GM18858 (cell line): Measurements from ENCODE around the gene UTP4.

ENCODE experiments used
- ATAC-seq: cut with Tn5 transposase; IDR thresholded peaks from one replicate; pipeline ENCODE4 v1.9.1; 2021; ENCODE audit not compliant: unreplicated experiment

The UTP4 gene

GRCh38 chr16:69169607-69170352, 37.3 kb downstream of the UTP4 start:
- ATAC-seq = no peak

DNA sequence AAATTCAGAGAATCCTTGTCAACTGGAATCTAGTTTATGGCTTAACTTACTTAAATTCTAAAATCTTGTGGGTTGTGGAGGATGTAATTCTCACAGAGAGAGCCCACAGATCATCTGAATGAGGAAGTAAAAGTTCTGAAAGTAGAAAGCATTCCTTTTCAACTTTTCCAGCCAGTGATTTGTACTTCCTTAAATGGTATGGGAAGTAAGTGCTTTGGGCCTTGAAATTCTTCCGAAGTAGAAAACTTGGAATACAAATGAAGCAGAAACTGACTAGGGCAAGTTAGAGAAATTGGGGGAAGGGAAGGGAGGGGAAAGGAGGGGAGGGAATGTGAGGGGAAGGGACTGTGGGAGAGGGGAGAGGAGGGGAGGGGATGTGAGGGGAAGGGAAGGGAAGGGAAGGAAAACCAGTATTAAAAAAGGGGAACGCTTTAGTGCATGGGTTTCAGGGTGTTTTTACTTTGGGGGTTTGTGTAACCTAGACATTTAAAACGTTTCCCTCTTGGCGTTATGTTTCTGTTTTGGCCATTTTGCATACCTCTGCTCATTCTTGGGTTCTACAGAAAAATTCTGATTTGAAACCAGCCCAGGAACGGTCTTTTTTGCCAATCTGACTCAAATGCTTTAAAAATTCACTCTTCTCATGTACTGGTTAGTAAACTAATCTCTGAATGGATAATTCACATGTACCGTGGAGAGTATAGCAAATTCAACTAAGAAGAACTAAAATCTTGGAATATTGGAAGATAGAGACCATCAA, 39.1 kb downstream of the UTP4 start:
- ATAC-seq = no peak

- no peak for ATAC-seq
These were observed 43.8 kb downstream of the UTP4 start for GRCh38 chr16:69176033-69176800.

DNA sequence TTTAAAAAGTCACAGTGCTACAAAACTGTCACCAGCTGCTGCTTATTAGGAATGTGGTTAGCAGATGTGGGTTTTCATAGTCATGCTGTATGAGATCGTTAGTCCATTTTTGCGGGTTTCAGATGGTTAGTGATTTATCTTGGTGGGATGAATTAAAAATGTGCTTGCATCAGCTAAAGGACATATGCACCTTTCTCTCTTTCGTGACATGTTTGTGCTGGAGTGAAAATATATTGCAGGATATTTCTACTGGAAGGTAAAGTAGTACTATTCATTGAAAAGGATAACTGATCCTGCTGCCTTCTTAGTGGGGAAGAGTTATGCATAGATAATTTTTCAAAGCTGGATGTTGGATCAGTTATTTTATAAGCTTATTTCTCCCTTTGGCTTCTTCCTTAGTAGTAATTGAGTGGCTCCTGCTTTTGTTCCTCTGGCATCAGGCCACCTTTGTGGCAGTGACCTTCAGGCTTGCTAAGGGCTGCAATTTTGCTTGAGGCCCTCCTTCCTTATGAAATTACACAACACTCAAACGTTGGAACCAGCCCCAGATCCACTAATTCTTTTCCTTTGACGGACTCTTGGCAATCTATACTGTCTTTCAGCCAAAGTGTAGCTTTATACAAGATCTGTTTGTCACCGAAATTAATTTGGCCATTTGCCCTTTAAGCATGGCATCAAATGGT, 47.0 kb downstream of the UTP4 start:
- ATAC-seq = no peak

- ATAC-seq = no peak
These were observed 47.5 kb downstream of the UTP4 start for GRCh38 chr16:69180011-69180338.

DNA sequence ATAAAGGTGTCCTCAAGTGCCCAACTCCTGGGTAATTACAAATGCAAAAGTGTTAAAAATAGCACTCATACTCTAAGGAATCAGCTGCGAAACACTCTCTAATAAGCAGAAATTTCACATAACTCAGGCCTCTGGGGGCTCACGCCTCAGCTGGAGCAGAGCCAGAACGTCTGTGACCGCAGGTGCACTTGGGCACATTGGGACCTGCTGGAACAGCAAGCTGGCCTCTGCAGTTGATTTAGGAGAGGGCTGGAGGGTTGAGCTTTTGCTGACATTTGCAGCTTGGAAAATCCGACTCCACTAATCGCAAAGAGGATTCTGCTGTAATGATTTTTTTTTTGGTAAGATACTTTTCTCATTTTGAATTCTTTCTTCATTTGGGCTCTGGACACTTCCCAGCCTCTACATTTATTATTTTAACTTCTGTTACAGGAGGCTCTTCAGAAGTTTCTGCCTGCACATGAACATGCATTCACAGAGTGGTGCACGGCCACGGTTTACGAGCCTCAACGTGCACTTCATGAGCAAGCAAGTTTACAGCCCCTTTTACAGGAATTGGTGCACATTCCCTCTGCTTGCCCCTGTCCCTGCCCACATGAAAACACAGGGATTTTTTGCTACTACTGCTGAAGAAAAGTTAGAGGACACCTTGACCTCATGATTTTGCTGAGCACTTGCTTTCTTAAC, 50.4 kb downstream of the UTP4 start:
- no peak for ATAC-seq

DNA sequence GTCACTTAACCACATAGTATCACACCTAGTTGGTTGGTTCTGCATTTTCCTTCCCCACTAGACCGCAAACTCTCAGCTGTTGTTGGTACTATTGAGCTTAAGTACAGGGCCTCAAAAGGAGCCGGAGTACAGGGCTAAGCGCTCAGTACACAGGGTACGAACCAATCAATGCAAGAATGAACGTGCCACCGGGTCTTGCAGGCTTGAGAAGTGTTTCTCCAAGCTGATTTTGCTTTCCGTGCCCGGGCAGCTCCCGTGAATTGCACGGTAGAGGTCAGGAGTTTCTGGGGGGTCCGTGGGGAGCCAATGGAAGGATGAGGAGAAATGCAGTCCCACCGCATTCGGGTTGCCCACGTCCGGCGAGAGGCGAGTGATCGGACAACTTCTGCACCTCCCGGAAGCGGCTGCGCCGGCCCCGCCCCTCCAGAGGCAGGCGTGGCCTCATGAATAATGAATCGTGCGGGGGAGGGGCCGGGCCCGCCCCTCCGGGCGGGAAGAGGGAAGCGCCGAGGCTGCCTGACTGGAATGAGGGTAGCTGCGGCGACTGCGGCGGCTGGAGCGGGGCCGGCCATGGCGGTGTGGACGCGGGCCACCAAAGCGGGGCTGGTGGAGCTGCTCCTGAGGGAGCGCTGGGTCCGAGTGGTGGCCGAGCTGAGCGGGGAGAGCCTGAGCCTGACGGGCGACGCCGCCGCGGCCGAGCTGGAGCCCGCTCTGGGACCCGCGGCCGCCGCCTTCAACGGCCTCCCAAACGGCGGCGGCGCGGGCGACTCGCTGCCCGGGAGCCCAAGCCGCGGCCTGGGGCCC, 54.4 kb downstream of the UTP4 start, which contains the start of gene SNTB2:
SNTB2 (plus strand) TSS at position 523 of the 804 bp plus-strand sequence; CDS start at position 526, 3 bp downstream.
- ATAC-seq = peak; percentile 76

DNA sequence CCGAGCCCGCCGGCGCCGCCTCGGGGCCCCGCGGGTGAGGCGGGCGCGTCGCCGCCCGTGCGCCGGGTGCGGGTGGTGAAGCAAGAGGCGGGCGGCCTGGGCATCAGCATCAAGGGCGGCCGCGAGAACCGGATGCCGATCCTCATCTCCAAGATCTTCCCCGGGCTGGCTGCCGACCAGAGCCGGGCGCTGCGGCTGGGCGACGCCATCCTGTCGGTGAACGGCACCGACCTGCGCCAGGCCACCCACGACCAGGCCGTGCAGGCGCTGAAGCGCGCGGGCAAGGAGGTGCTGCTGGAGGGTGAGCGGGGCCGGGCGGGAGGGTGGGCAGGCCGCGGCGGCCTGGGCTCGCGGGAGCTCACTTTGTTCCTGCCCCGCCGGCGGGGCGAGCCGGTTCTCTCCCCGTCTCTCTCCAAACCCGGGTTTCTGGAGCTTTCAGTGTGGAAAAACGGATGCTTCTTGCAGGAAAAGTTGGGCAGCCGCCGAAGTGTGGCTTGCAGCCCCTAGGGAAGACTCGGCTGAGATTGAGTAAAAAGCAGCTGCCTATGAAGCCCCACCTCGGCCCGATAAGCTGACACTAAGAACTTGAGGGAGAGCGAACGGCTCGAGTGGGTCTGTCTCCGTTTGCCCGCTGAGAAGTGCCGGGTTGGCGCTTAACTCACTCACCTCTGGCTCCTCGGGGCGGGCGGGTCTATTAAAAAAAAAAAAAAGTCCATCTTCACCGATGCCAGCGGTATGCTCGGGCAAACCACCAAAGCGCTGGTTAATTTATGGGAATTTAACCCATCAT, 55.2 kb downstream of the UTP4 start:
- no peak for ATAC-seq

DNA sequence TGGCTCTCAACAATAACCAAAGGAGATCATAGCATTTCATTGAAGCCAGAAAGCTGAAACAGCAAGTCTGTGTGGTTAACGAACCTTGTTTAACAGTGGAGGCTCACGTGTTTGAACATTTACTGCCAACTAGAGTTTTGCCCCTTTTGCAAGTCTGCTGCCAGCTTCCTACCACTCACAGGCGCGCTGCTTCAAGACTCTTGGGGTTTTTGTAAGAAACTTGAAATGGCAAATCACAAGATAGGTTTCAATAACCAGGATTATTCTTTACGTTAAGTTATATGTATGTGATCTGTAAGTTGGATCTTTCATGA, 55.7 kb downstream of the UTP4 start:
- ATAC-seq = no peak

GRCh38 chr16:69188716-69189115, 56.3 kb downstream of the UTP4 start:
- ATAC-seq = no peak

DNA sequence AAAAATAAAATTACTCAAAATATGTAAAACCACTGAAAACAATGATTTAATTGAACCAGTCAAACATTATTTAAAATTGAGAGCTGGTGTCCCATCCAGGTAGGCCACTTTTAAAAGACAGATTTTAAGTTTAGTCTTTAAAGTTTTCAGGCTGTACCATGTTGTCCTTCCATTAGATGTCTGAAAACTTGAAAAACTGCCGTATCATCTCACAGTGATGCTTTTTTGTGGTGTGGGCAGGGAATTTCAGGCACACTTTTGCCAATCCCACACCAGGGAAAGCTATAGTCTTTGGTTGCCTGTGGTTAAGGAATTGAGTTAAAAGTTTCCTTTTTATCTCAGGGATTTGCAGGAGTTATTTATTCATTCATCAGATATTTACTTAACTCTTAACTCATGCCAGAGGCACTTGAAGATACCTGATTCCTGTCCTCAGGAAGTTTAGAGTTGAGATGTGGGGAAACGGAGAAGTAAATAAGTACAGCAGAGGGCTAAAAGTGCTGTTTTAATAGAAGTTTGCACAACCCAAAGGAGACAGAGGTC, 57.7 kb downstream of the UTP4 start:
- ATAC-seq = no peak

- ATAC-seq = no peak
These were observed 58.1 kb downstream of the UTP4 start for GRCh38 chr16:69190598-69190997.

- ATAC-seq = no peak
These were observed 58.7 kb downstream of the UTP4 start for GRCh38 chr16:69191136-69191535.

GRCh38 chr16:69193855-69194254, 61.4 kb downstream of the UTP4 start:
- no peak for ATAC-seq

DNA sequence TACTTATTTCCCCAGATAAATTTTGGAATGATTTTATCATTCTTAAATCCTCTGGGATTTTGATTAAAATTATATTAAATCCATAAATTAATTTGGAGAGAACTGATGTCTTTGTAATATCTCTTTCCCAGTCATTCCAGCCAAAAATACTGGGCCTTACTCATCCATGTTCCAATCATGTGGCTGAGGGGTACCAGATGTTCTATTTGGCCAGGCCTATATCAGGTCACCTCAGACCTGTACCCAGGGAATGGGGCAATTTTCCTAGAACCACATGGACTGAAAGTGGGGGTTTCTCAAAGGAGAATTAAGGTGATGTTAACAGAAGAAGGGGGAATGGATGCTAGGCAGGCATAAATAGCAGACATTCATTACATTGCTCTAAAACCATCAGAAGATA, 62.0 kb downstream of the UTP4 start:
- ATAC-seq = no peak

DNA sequence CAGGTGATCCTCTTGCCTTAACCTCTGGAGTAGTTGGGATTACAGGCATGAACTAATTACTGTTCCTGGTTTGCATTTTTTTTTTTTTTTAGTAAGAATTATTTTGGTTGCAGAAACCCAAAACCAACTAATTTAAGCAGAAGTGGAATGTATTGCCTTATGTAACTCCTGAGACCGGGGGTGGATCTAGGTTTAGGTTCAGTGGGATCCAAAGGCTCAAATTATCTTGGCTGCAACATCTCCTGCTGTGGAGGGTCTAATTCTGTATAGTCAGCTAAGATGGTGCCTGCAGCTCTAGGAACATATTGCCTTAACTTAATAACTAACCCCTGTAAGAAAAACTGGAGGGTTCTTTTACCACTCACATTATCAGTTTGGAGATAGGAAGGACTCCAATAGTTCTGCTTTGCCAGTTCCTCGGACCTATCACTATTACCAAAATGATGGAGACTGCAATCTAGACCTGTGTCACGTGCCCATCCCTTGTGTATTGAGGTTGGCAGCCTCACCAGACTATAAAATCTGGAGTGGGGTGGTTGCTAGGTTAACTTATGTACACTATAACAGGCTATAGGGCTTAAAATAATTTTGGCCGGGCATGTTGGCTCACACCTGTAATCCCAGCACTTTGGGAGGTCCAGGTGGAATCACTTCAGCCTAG, 63.0 kb downstream of the UTP4 start:
- no peak for ATAC-seq

DNA sequence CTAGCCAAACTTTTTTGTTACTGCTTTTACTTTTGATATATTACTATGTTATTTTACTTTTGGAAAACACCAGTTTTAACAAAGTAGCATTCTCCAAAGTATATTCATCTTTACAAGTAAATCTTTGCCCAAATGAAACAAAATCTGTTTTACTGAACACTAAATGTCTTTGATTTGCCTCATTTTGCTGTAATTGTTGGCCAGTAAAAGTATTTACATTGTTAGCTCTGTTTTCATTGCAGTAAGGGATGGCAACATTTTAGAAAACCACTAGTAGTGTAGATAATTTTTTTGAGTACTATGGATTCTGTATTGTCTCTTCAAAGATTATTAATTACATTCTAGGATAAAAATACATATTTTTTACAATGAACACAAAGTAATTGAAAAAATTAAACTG, 65.1 kb downstream of the UTP4 start:
- no peak for ATAC-seq

GRCh38 chr16:69199382-69199781, 66.9 kb downstream of the UTP4 start:
- no peak for ATAC-seq
